Testis (tissue), 3 donors: ENCODE data around the gene SYNDIG1. TPM values are rescaled to one million over a fixed set of nuclear protein-coding genes. Genes with fewer than 3 reads are reported as not detected.

Experiments
- DNase-seq: peaks from one replicate; pipeline ENCODE4 v3.0.0-alpha.2; 2019
- H3K27ac ChIP-seq, 2 donors: fragments of 200-600 bp; sonication (generic); one replicate each; pipeline ENCODE4 v1.5.1; 2019
- H3K27me3 ChIP-seq: fragments of 200-600 bp; sonication (generic); one replicate; pipeline ENCODE4 v1.5.1; 2019
- H3K36me3 ChIP-seq: fragments of 200-600 bp; sonication (generic); one replicate; pipeline ENCODE4 v1.5.1; 2017; ENCODE audit warnings: low read depth; ENCODE audit errors: missing control alignments
- H3K4me1 ChIP-seq: fragments of 200-600 bp; sonication (generic); one replicate; pipeline ENCODE4 v1.5.1; 2019
- H3K4me3 ChIP-seq, 2 donors: fragments of 200-600 bp; sonication (generic); one replicate each; pipeline ENCODE4 v1.5.1; 2017 to 2019
- H3K9me3 ChIP-seq: fragments of 200-600 bp; sonication (generic); one replicate; pipeline ENCODE4 v1.5.1; 2017
- POLR2A ChIP-seq: fragments of 450-650 bp; IDR thresholded peaks from one replicate; pipeline ENCODE4 v1.6.1; 2017; ENCODE audit warnings: antibody characterized with exemption, mild to moderate bottlenecking, moderate library complexity
- whole genome bisulfite sequencing, 2 donors: methylation state at CpG; one replicate each; pipeline ENCODE4 v1.1.5; 2018; 5-methylcytosine and 5-hydroxymethylcytosine counted together
- intact Hi-C: fragments of 100-400 bp; cut with DNase I; formaldehyde crosslinking; loops from one replicate; pipeline ENCODE4 v1.15.1; 2023; ENCODE audit warnings: low total_unique reads
- polyA plus RNA-seq: library from polyadenylated mRNA; stranded (reverse); fragments of 350-450 nt; fragmentation: Illumina TruSeq; extraction: RNeasy Lipid Tissue Mini Kit (QIAGEN cat#74804); gene quantifications from one replicate; pipeline ENCODE4 v1.2.3, GENCODE V29; 2014; ENCODE audit warnings: low read depth, low replicate concordance; ENCODE audit not compliant: insufficient read depth
- total RNA-seq, 2 donors: library from RNA; depleted of rRNA; stranded (reverse); fragments of >200 nt; gene quantifications; one replicate each; pipeline ENCODE4 v1.2.3, GENCODE V29; 2016
- TF ChIP-seq, protein P1 (sequence below), 3 experiments: fragments of 450-650 bp in 2 of 3; fragments of 200-600 bp in 1 of 3; sonication (generic) in 1 of 3; IDR thresholded peaks; one replicate each; pipeline ENCODE4 v1.5.1; 2016 to 2019; ENCODE audit warnings: antibody characterized with exemption in 3 of 3, mild to moderate bottlenecking in 2 of 3, moderate library complexity in 1 of 3

SYNDIG1 gene
- total and polyA plus RNA-seq, 3 donors from 2014 or later, result 2.1 to 3.2 (median 2.8) TPM

- TF ChIP-seq, protein P1, sequence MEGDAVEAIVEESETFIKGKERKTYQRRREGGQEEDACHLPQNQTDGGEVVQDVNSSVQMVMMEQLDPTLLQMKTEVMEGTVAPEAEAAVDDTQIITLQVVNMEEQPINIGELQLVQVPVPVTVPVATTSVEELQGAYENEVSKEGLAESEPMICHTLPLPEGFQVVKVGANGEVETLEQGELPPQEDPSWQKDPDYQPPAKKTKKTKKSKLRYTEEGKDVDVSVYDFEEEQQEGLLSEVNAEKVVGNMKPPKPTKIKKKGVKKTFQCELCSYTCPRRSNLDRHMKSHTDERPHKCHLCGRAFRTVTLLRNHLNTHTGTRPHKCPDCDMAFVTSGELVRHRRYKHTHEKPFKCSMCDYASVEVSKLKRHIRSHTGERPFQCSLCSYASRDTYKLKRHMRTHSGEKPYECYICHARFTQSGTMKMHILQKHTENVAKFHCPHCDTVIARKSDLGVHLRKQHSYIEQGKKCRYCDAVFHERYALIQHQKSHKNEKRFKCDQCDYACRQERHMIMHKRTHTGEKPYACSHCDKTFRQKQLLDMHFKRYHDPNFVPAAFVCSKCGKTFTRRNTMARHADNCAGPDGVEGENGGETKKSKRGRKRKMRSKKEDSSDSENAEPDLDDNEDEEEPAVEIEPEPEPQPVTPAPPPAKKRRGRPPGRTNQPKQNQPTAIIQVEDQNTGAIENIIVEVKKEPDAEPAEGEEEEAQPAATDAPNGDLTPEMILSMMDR (IDR thresholded peaks at IDR 0.05), result no peak
- no peak for TF ChIP-seq POLR2A
- WGBS, 2 donors, result 67 to 82% methylated on average over 1 to 4 of the region's 4 CpGs
- Histone ChIP-seq H3K9me3 (no peaks in the 10 kb centered on the region), H3K4me3 (no peak overlapping the region), H3K27me3 (no peaks in the 10 kb centered on the region), H3K27ac (no peak overlapping the region), H3K36me3 (no peaks in the 10 kb centered on the region), H3K4me1 (no peaks in the 10 kb centered on the region)
- intact Hi-C loops, result no loop called here
- no peak for DNase-seq
These were observed 179.1 kb downstream of the SYNDIG1 start for GRCh38 chr20:24648481-24648880.

GRCh38 chr20:24648919-24649318 lies 179.5 kb downstream of the SYNDIG1 start:
- 81 to 90% methylated on average over 2 of the region's 2 CpGs for WGBS, 2 donors
- DNase-seq, result no peak
- Histone ChIP-seq H3K36me3 (no peaks in the 10 kb centered on the region), H3K4me3 (no peak overlapping the region), H3K27ac (no peak overlapping the region), H3K27me3 (no peaks in the 10 kb centered on the region), H3K4me1 (no peaks in the 10 kb centered on the region), H3K9me3 (no peaks in the 10 kb centered on the region)
- intact Hi-C loops, result no loop called here
- TF ChIP-seq, protein P1 (IDR thresholded peaks at IDR 0.05), result no peak
- no peak for TF ChIP-seq POLR2A

DNA sequence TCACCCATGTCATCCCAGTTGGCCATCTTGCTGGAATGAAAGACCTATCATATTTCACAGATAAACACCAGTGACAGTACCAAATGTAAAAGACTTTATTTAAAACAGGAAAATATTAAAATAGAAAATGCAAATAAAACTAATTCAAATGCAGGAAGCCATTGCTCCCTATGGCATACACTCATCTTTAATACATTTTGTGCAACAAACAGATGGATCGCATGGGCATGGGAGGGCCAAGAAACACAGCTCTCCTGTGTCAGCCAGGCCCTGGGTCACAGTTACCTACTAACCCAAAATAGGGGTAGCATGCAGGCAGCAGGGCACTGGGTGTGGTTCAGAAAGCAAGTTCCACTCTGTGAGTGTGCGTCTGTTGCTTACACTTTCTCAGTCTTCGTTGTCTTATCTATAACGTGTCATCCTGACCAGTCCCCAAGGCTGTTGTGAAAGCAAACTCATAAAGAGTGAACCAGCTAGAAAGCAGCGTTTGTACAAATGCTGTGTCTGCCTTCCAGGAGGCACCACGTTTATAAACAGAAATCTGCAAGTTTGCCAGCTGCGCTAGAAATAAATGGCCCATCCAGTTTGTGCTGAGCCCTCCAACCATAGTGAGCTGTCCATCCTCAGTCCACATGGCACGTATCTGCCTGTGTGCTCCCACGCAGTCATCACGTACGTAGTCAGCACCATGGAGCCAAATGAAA lies 180.5 kb downstream of the SYNDIG1 start:
- TF ChIP-seq POLR2A, result no peak
- TF ChIP-seq, protein P1 (IDR thresholded peaks at IDR 0.05), result no peak
- H3K27ac ChIP-seq, result no peak overlapping the region
- no peaks in the 10 kb centered on the region for H3K27me3 ChIP-seq
- 55 to 63% methylated on average over 11 of the region's 11 CpGs for WGBS, 2 donors
- no peaks in the 10 kb centered on the region for H3K9me3 ChIP-seq
- H3K36me3 ChIP-seq, result no peaks in the 10 kb centered on the region
- DNase-seq, result no peak
- intact Hi-C loops, result no loop called here
- H3K4me3 ChIP-seq, result no peak overlapping the region
- no peaks in the 10 kb centered on the region for H3K4me1 ChIP-seq

DNA sequence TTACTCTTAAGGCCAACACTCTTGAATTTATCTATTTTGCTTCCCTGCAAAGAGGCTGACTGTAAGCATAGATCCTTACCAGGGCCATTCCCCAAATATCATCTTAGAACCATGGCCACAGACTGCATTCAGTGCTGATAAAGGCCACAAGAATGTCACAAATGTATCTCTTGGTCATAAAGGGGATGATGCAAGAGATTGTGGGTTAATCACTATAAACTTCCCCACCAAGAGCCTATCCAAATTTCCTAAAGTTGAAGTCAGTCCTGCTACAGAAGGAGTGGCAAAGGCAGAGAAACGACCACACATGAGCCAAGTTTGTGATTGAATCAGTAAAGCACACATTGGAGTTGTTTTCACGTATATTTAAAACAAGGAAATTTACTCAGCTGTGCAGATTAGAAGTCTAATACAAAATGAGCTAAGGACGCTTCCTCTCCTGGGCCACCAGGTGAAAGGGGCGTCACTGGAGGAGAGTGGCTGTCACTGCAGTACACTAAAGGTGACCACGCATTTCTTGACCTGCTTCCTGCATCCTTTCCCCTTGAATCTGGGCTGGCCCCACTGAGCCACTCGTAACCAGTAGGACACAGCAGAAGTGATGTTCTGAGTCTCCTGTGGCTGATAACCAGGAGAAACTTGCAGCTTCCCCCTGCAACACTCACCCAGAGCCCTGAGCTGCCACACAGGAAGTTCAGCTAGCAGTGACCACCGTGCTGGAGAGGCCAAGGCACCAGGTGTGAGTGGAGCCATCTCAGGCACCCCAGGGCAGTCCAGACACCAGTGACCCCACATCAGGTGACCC lies 181.9 kb downstream of the SYNDIG1 start:
- intact Hi-C loops, result no loop called here
- 82 to 86% methylated on average over 5 to 7 of the region's 7 CpGs for WGBS, 2 donors
- no peaks in the 10 kb centered on the region for H3K27me3 ChIP-seq
- no peaks in the 10 kb centered on the region for H3K36me3 ChIP-seq
- no peaks in the 10 kb centered on the region for H3K4me1 ChIP-seq
- TF ChIP-seq POLR2A, result no peak
- TF ChIP-seq, protein P1 (IDR thresholded peaks at IDR 0.05), result no peak
- no peak for DNase-seq
- no peak overlapping the region for H3K4me3 ChIP-seq
- H3K27ac ChIP-seq, result no peak overlapping the region
- no peaks in the 10 kb centered on the region for H3K9me3 ChIP-seq
